Measurements from ENCODE around the gene PTPRQ. TPM values are rescaled to one million over a fixed set of nuclear protein-coding genes. Genes with fewer than 3 reads are reported as not detected.
A peak's percentile ranks its signal among the peaks of the same experiment; 100 is the strongest.

Gene PTPRQ
- total and polyA plus RNA-seq, 11 donors: 0.05 to 4.2 (median 0.20) TPM; not detected in 2

DNA sequence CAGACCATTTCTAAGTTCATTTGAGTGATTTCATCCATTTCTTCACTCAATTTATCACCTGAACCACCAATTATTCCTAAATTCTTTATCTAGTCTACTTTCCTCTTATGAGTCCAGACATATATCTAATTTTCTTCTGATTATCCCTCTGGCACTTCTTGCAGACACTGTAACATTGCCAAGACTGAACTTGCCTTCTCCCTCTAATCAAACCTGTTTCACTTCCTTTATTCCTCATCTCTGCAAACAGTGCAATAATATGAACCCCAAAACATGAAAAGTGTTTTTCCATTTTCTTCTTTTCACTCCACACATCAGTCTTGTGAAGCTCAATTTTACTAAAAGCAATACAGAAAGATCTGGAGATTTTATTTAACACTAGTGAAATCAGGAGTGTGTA, 37.8 kb upstream of the PTPRQ start:
- Histone ChIP-seq H3K27ac (no peak overlapping the region), H3K4me3 (no peak overlapping the region), H3K4me1 (no peaks in the 10 kb centered on the region), H3K36me3 (no peaks in the 10 kb centered on the region), H3K9me3 (no peaks in the 10 kb centered on the region), H3K27me3 (peaks cover 0 to 17% (median 0%) of the 10 kb centered on the region in 9 donors)
- intact Hi-C loops (cut with DNase I): no loop called here
- no peak for DNase-seq
- ATAC-seq: no peak
- TF ChIP-seq POLR2A (IDR thresholded peaks at IDR 0.05): no peak
- TF ChIP-seq, protein P1, sequence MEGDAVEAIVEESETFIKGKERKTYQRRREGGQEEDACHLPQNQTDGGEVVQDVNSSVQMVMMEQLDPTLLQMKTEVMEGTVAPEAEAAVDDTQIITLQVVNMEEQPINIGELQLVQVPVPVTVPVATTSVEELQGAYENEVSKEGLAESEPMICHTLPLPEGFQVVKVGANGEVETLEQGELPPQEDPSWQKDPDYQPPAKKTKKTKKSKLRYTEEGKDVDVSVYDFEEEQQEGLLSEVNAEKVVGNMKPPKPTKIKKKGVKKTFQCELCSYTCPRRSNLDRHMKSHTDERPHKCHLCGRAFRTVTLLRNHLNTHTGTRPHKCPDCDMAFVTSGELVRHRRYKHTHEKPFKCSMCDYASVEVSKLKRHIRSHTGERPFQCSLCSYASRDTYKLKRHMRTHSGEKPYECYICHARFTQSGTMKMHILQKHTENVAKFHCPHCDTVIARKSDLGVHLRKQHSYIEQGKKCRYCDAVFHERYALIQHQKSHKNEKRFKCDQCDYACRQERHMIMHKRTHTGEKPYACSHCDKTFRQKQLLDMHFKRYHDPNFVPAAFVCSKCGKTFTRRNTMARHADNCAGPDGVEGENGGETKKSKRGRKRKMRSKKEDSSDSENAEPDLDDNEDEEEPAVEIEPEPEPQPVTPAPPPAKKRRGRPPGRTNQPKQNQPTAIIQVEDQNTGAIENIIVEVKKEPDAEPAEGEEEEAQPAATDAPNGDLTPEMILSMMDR (IDR thresholded peaks at IDR 0.05): no peak

DNA sequence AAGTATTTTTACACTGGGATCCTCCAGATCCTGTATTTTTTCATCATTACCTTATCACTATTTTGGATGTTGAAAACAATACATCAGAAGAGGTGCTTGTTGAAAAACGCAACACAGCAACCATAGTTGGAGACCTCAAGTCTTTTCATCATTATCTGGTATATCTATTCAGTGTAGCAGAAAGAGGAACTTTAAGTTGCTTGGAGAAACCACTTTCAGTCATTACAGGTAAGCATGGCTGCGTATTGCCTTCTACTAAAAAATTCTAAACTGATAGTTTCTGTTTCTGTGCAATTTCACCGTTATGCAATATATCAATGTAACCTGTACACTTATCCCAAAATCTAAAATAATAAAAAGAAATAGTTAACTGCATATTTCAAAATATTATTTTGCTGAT, 32.2 kb upstream of the PTPRQ start:
- 48 to 61% (median 57%) methylated on average over 3 of the region's 3 CpGs for WGBS, 4 donors
- ATAC-seq (no peak), DNase-seq (no peak)
- Histone ChIP-seq H3K4me3 (no peak overlapping the region), H3K27ac (no peak overlapping the region), H3K36me3 (no peaks in the 10 kb centered on the region), H3K27me3 (no peaks in the 10 kb centered on the region), H3K4me1 (no peaks in the 10 kb centered on the region), H3K9me3 (no peaks in the 10 kb centered on the region)
- TF ChIP-seq POLR2A (IDR thresholded peaks at IDR 0.05): no peak
- TF ChIP-seq, protein P1 (IDR thresholded peaks at IDR 0.05): no peak
- intact Hi-C loops (cut with DNase I): loop anchor here in 8 of 10 donors (2.0 to 10.0 kb wide), 6 partner anchors 351 to 1216 kb away; no protein-coding TSS in a partner anchor

DNA sequence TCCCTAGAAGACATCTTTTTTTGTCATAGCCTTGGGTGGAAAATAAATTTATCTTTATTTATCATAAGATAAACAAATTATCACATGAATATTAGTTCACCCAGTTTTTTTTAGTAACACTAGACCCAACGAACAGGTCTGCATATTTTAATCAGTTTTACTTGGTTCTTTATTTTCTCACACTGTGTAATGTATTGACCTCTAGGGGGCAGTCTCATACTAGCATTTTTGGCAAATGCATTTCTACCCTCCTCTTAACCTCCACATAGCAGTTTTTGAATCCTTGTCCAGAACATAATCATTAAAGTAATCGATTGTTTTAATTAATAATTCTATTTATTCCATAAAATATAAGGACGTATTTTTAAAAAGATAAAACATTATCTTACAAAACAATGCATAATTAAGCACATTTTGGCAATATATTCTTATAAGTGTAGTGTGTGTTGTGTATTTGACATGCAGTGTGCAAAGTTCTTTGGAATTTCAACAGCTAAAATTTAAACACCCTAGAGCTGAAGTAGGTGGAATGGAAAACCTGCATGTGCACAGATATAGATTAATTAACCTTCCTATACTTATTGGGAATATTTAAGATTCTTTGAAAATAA, 31.6 kb upstream of the PTPRQ start:
- Histone ChIP-seq H3K4me1 (no peaks in the 10 kb centered on the region), H3K9me3 (no peaks in the 10 kb centered on the region), H3K4me3 (no peak overlapping the region), H3K27me3 (no peaks in the 10 kb centered on the region), H3K27ac (no peak overlapping the region), H3K36me3 (no peaks in the 10 kb centered on the region)
- ATAC-seq (peak in 1 of 4 donors; percentile 58), DNase-seq (no peak)
- TF ChIP-seq, protein P1 (IDR thresholded peaks at IDR 0.05): peak; percentile 57 to 80 (median 74)
- TF ChIP-seq POLR2A (IDR thresholded peaks at IDR 0.05): no peak
- intact Hi-C loops (cut with DNase I): loop anchor here in 7 of 10 donors (2.0 to 10.0 kb wide), 6 partner anchors 350 to 1215 kb away; no protein-coding TSS in a partner anchor
- 2 to 4% (median 3%) methylated on average over 3 of the region's 3 CpGs for WGBS, 4 donors

DNA sequence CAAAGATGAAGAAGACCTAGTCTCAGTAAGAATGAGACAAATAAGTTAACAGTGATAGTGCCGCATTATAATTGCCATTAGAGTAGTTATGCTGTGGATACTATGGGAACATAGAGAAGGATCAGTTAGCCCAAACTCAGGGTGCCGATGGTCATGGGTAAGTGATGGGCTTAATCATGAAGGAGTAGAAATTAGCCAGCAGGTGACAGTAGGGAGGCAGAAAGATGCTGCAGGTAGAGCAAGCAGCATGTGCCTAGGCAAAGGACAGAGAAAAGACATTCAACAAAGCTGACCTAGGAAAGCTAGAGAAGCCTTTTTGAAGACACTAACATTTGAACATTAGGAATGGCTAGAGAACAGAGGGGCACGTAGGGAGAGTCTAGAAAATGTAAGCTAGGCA, 30.6 kb upstream of the PTPRQ start:
- Histone ChIP-seq H3K27me3 (no peaks in the 10 kb centered on the region), H3K4me3 (no peak overlapping the region), H3K27ac (no peak overlapping the region), H3K36me3 (no peaks in the 10 kb centered on the region), H3K4me1 (no peaks in the 10 kb centered on the region), H3K9me3 (no peaks in the 10 kb centered on the region)
- TF ChIP-seq, protein P1 (IDR thresholded peaks at IDR 0.05): no peak
- TF ChIP-seq POLR2A (IDR thresholded peaks at IDR 0.05): no peak
- intact Hi-C loops (cut with DNase I): loop anchor here in 7 of 10 donors (2.0 to 10.0 kb wide), 6 partner anchors 349 to 1214 kb away; no protein-coding TSS in a partner anchor
- WGBS, 4 donors: 78 to 91% (median 87%) methylated on average over 3 of the region's 3 CpGs
- DNase-seq (no peak), ATAC-seq (no peak)
